ENCODE measurements around the gene FANCC.

Gene FANCC

DNA sequence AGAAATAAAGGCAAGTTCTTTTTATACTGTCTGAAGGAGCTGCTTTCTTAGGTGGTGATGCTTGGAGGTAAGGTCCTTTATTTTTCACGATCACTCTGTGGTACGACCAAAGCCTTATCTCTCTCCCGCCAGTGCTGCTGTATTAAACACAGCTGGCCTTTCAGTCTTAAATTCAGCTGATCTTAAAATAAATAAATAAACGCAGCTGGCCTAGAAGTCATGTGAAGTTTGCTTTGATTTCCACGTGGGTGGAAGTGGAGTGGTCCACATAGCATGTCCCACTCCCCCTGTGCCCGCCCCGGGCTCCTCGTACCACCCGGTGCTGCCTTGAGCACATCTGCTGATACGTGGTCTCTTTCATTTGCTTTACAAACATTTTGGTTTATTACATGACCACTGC lies 260.4 kb downstream of the FANCC start:
- no peak overlapping the region for H3K4me3 Mint-ChIP-seq
- peaks cover 45% of the 10 kb centered on the region for H3K4me1 Mint-ChIP-seq
- no peaks in the 10 kb centered on the region for H3K27me3 Mint-ChIP-seq (ENCODE audit: low read depth, poor library complexity)
- H3K36me3 Mint-ChIP-seq (ENCODE audit: low read depth): peaks cover 9% of the 10 kb centered on the region
- no peak for DNase-seq
- TF ChIP-seq, protein P1, sequence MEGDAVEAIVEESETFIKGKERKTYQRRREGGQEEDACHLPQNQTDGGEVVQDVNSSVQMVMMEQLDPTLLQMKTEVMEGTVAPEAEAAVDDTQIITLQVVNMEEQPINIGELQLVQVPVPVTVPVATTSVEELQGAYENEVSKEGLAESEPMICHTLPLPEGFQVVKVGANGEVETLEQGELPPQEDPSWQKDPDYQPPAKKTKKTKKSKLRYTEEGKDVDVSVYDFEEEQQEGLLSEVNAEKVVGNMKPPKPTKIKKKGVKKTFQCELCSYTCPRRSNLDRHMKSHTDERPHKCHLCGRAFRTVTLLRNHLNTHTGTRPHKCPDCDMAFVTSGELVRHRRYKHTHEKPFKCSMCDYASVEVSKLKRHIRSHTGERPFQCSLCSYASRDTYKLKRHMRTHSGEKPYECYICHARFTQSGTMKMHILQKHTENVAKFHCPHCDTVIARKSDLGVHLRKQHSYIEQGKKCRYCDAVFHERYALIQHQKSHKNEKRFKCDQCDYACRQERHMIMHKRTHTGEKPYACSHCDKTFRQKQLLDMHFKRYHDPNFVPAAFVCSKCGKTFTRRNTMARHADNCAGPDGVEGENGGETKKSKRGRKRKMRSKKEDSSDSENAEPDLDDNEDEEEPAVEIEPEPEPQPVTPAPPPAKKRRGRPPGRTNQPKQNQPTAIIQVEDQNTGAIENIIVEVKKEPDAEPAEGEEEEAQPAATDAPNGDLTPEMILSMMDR (IDR thresholded peaks at IDR 0.05): no peak
- H3K27ac Mint-ChIP-seq: no peak overlapping the region
- no peaks in the 10 kb centered on the region for H3K9me3 Mint-ChIP-seq

DNA sequence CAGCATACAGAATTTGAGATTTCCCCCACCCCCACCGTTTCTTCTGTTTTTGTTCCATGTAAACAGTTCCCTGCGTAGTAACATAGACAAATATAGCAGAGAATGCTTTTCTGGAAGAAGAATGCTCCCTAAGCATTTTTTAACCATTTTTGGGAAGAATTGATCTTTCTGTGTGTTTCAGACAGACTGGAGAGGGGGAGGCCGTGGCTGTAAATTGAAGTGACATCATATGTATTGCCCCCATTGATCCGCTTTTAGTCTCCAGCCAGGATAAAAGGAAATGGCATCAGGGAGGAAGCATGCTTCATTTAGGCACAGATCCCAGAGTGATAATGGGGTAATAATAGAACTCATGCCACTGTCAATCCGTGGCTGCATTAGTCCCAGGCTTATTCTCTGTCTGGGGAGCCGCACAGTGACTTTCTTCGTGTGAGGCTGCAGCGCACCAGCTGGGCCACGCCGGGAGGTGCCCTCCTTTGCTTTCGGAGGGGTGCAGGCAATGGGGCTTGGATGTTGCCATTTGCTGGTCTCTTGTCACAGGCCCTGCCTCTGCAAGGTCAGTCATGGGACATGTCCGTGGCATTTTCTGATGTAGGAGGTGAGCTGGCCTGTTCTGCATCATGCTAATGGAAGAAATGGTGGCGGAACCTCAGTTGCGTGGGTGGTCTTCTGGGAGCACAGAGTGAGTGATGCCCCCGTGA lies 261.5 kb downstream of the FANCC start:
- Mint-ChIP-seq H3K9me3 (no peaks in the 10 kb centered on the region), H3K27ac (peak overlapping the region; percentile 95), H3K36me3 (ENCODE audit: low read depth) (peaks cover 17% of the 10 kb centered on the region), H3K27me3 (ENCODE audit: low read depth, poor library complexity) (no peaks in the 10 kb centered on the region), H3K4me3 (peak overlapping the region; percentile 33), H3K4me1 (peaks cover 45% of the 10 kb centered on the region)
- DNase-seq: no peak
- TF ChIP-seq, protein P1 (IDR thresholded peaks at IDR 0.05): no peak

DNA sequence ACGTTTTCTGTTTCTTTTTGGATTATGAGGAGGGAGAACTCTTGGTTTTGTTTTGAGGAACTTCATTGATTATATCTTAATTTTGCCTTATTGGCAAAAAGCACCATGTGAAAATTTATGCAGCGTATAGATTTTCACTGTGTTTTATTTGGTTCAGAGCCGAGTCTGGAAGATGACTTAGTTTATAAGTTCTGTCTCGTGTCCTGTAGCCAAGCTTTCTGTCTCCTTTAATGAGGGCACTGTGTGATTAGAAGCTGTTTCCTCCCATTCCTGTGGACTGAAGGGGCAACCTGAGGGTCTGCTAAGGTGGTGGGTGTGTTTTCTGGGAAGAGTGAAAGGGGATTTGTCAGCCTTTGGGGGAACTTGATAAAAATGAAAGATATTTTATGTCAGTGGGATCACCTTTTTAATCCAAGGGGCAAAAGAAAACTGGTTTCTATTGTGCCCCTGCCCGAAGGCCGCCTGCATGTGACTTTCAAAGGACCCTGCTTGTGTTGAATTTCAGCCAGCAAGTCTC lies 262.1 kb downstream of the FANCC start:
- peaks cover 49% of the 10 kb centered on the region for H3K4me1 Mint-ChIP-seq
- no peaks in the 10 kb centered on the region for H3K9me3 Mint-ChIP-seq
- peak overlapping the region; percentile 55 for H3K4me3 Mint-ChIP-seq
- peaks cover 18% of the 10 kb centered on the region for H3K36me3 Mint-ChIP-seq (ENCODE audit: low read depth)
- H3K27me3 Mint-ChIP-seq (ENCODE audit: low read depth, poor library complexity): no peaks in the 10 kb centered on the region
- H3K27ac Mint-ChIP-seq: peak overlapping the region; percentile 95
- DNase-seq: no peak
- TF ChIP-seq, protein P1 (IDR thresholded peaks at IDR 0.05): no peak

DNA sequence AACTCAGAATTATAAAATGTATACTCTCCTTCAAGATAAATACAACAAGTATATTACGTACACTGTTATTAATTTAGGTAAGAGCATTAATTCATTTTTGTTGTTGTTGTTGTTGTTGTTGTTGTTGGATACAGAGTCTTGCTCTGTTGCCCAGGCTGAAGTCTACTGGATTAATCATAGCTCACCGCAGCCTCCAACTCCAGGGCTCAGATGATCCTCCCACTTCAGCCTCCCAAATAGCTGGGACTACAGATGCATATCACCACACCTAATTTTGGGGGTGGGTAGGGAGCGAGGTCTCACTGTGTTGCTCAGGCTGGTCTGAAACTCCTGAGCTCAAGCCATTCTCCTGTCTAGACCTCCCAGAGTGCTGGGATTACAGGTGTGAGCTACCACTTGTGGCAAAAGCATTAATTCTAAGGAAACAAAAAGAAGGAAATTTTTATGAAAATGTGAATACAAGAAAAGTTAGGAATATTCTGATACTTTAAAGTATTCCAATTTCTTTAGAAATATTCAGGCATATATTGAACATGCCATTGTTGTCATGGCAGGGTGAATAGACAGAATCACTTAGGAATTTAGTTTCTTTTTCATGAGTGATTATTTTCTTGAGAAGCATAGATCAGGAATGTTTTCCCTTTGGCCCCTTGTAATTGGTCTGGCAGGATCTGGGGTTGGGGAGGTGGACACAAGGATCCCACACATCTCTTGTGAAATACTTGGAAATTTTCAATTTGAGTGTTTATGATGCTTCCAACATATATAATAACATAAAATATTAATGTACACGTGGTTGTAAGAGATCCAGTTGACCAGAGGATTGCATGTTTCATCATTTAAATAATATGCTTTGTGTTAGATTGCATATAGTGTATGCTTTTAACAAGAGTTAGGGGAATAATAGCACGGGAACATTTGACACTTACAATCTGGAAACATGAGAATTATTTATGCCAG lies 263.6 kb downstream of the FANCC start:
- no peak for DNase-seq
- peaks cover 18% of the 10 kb centered on the region for H3K36me3 Mint-ChIP-seq (ENCODE audit: low read depth)
- no peak overlapping the region for H3K27ac Mint-ChIP-seq
- H3K4me3 Mint-ChIP-seq: no peak overlapping the region
- peaks cover 3% of the 10 kb centered on the region for H3K27me3 Mint-ChIP-seq (ENCODE audit: low read depth, poor library complexity)
- H3K9me3 Mint-ChIP-seq: no peaks in the 10 kb centered on the region
- TF ChIP-seq, protein P1 (IDR thresholded peaks at IDR 0.05): no peak
- H3K4me1 Mint-ChIP-seq: peaks cover 60% of the 10 kb centered on the region

DNA sequence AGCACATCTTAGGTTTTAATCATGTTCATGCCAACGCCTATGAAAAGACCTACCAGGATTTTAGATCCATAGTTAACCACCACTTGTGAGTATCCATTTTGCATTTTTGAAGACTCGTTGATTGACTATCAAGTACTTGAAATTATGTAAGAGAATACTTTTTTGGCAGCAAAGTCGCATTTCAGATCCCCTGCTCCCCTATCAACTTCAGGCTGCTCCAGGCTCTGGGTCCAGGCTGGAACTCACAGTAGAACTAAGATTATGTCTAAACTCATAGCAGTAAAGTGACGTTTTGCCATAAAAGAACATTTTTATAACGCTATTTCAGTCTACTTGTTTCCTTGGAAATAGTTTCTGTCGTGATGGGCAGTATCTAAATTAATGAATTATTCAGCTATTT lies 267.7 kb downstream of the FANCC start:
- H3K36me3 Mint-ChIP-seq (ENCODE audit: low read depth): peaks cover 18% of the 10 kb centered on the region
- peaks cover 42% of the 10 kb centered on the region for H3K4me1 Mint-ChIP-seq
- TF ChIP-seq, protein P1 (IDR thresholded peaks at IDR 0.05): no peak
- no peak overlapping the region for H3K27ac Mint-ChIP-seq
- peak overlapping the region; percentile 71 for H3K4me3 Mint-ChIP-seq
- H3K27me3 Mint-ChIP-seq (ENCODE audit: low read depth, poor library complexity): peaks cover 22% of the 10 kb centered on the region
- H3K9me3 Mint-ChIP-seq: no peaks in the 10 kb centered on the region
- no peak for DNase-seq

Data from nephron progenitor cell (in vitro differentiated cells).